NCI-H1048 (cell line): Measurements from ENCODE around the gene KY.

ENCODE experiments used
- DNase-seq: peaks from one replicate; lab custom pipeline; 2025; lab: John Stamatoyannopoulos, UW

The KY gene

GRCh38 chr3:134667956-134668355 lies 17.1 kb upstream of the KY start:
- DNase-seq = no peak

GRCh38 chr3:134667406-134667805 lies 16.6 kb upstream of the KY start:
- DNase-seq = no peak

- DNase-seq = no peak
Observed at GRCh38 chr3:134666885-134667284, 16.1 kb upstream of the KY start.

- DNase-seq = no peak
Observed at GRCh38 chr3:134666466-134666865, 15.6 kb upstream of the KY start.

GRCh38 chr3:134666052-134666451 lies 15.2 kb upstream of the KY start:
- DNase-seq = no peak

- DNase-seq = no peak
Observed at GRCh38 chr3:134665243-134665642, 14.4 kb upstream of the KY start.

GRCh38 chr3:134663721-134664456 lies 13.1 kb upstream of the KY start:
- no peak for DNase-seq

GRCh38 chr3:134660046-134660441 lies 9.2 kb upstream of the KY start:
- DNase-seq = no peak

- no peak for DNase-seq
Observed at GRCh38 chr3:134659391-134660045, 8.7 kb upstream of the KY start.

GRCh38 chr3:134658555-134658954 lies 7.7 kb upstream of the KY start:
- no peak for DNase-seq

- DNase-seq = no peak
Observed at GRCh38 chr3:134656211-134656800, 5.5 kb upstream of the KY start.

- no peak for DNase-seq
Observed at GRCh38 chr3:134655706-134656105, 4.9 kb upstream of the KY start.

- no peak for DNase-seq
Observed at GRCh38 chr3:134654031-134654430, 3.2 kb upstream of the KY start.

GRCh38 chr3:134652886-134653630 lies 2.2 kb upstream of the KY start:
- no peak for DNase-seq

GRCh38 chr3:134652409-134652831 lies 1.6 kb upstream of the KY start:
- no peak for DNase-seq

GRCh38 chr3:134651347-134652041 lies 672 bp upstream of the KY start:
- no peak for DNase-seq

- DNase-seq = no peak
Observed at GRCh38 chr3:134649106-134649705, 1.6 kb downstream of the KY start.

GRCh38 chr3:134647902-134648760 lies 2.7 kb downstream of the KY start:
- DNase-seq = no peak

- DNase-seq = no peak
Observed at GRCh38 chr3:134646086-134646485, 4.7 kb downstream of the KY start.

GRCh38 chr3:134645515-134645914 lies 5.3 kb downstream of the KY start:
- DNase-seq = no peak
